Amniotic stem cell (primary cell): Measurements from ENCODE around the gene SLC30A3.

Experiments used
- DNase-seq: peaks from one replicate; lab custom pipeline; 2025; lab: John Stamatoyannopoulos, UW

SLC30A3 gene

DNA sequence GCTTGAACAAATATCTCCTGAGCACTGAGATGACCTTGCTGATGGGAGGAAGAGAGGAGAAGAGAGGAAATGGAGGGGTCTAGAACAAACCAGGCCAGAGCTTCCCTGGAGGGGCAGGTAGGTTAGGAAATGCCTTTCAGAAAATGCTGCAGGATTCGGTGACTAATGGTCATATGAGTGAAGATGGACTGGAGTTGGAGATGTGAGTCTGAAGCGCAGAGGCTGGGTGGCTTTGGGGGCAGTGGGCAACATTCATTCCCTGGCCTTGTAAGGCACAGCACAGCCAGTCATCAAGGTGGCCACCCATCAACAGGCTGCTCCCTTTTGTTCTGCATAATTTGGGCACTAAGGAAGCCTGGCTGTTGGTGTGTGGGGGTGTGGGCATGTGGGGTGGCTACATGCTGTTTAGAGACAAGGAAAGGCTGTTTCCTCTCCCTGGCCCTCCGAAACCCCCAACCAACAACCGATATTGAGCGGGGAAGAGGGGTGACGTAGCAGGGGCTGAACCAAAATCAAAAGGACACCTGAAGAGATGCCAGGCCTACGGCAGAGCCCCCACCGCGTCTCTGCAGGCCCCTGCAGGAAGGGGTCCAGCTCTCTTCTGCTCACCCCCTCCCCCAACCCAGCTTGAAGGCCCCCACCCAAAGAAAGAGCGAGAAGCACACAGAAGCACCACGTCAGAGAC lies 1.5 kb downstream of the SLC30A3 start:
- DNase-seq = no peak

DNA sequence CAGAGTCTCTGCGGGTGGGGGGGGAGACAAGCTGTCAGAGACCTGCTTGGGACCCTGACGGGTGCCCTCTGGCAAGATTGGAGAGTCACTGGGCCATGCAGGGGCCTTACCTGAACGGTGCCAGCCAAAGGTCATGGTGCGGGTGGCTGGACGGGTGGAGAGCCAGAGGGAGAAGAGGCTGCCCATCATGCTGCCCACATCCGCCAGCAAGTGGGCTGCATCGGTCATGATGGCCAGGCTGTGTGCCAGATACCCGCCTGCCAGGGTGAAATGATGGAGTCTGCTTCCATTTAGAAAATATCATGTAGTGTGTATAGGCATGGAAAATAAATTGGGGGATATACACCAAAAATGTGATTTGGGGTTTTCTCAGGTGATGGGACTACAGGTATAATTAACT lies 4.8 kb downstream of the SLC30A3 start:
- no peak for DNase-seq

DNA sequence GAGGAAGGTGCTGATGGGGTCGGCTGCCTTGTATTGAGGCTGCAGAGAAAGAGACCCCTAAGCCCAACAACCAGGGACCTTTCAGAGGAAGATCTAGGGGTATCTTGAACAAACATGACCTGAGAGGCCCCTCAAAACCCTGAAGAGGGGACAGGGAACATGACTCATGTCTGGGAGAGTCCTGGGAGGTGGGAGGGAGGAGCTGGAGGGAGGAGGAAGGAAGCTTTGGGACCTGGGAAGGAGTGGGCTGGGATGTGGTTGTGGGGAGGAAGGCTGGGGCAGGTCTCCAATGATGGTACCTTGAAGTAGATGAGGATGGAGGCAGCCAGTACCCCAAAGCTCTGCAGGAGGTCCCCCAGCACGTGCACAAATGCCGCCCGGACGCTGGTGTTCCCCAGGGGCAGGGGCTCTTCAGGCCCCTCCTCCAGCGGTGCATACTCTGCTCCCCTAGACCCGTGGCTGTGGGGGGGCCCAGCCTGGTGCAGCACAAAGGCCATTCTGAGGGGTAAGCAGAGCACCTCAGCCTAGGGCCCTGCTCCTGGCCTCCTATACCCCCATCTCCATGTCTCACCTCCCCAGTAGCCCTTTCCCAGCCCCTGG lies 5.9 kb downstream of the SLC30A3 start:
- DNase-seq = no peak

DNA sequence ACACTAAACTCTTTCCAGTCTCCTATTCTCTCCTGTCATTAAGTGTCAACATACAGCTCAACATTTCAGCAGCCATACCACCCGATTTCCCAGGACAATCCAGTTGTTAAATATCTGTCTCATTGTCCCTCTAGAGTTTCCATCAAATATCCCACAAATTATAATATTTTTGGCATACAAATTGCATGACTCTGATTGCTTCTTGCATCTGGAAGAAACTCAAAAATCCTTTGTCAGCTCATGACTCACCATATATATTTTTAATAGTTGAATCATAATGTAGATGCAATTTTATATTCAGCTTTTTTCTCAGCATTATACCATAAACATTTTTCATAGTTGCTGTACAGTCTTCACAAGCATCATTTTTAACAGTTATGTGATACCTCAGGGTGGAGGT lies 7.2 kb downstream of the SLC30A3 start:
- DNase-seq = peak; percentile 46

DNA sequence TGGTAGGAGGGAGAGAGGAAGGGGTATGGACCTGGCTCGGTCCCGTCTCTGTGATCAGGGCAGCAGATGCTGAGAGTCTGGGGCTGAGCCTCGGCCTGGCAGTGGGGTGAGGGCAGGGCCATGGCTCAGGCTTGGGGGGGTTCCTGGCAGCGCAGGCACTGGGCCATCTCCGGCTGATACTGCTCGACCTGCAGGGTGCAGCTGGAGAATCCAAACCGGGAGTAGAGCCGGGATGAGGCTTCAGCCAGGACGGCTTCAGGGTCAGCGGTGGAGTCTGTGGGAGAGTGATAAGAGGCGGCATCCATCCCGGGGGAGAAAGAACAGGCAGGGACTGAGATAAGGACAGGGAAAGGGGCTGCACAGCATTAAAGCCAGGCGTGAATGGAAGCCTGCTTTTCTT lies 7.7 kb downstream of the SLC30A3 start:
- DNase-seq = no peak

DNA sequence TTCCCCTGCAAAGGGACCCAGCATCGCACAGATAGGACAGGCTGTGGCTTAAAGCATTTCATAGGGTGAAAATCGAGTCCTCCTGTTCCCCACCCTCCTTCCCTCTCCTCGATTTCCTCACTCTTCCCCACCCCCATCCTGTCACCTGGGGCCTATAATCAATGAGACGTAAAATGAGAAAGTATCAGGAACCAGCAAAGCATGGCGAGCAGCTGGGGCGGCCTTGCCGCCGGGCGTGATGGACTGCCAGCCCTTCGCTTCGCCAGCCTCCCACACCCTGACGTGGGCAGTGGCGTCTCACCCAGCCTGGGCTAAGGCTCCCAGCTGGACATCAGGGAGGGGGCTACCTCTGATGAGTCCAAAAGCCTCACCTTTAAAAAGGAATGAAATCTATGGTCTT lies 11.1 kb downstream of the SLC30A3 start:
- DNase-seq = no peak

DNA sequence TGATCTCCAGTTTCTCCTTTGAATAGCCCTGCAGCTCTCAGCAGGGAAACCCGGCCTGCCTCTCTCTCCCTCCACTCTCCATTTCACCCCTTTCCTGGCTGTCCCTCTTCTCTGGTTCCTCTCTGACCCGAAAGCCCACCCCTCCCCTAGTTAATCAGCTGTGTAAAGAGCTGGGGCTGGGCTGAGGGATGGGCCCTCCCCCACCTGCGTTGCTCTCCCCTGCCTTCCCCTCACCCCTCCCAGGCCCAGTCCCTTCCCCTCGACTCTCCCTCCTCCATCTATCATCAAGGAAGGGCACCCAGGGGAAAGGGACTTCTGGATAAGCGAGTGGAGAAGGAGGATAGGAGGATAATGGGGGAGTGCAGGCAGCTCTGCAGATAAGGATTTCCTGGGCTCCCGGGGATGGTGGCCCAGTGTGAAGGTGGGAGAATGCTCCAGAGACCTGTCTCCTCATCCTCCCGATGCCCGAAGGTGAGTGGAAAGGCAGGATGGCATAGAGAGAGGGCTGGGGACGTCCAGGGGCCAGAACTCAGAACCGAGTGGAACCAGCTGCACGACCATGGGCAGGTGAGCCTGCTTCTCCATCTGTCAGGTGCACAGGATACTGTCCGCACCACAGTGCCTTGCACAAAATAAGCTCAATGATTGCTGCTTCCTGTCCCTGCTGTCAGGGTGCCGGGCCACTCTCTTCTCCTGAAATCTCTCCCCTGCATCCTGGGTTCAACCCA lies 12.0 kb downstream of the SLC30A3 start:
- no peak for DNase-seq

DNA sequence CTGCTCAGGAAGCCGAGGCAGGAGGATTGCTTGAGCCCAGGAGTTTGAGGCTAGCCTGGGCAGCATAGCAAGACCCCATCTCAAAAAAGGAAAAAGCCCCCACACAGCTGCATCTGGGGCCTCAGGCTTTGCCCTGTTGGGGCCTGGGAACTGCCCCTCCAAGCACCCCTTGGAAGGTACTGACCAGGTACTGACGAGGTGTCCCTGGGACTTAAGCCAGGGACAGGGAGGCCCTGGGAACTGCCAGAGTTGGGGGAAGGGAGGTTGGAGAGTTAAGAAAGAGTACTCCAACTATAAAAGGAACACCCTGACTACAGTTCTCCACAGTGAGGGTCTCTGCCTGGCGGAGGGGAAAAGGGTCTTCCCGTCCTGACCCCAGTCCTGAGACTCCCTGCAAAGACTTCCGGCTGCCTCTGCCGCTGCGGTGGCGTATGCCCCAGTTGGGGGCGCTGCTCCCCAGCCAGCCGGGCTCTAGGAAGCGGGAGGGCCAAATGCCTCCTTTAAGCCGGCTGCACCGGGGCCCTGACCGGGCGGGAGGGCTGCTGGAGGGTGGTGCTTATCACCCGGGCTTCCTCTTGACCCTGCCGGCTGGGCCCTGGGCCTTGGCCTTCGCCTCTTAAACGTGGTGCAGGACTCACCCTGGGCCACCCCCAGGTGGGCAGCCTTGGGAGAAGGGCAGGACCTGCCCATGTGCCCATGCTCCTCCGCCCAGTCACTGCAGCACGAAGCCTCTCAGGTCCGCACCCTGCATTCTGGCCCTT lies 12.8 kb downstream of the SLC30A3 start:
- DNase-seq = no peak

DNA sequence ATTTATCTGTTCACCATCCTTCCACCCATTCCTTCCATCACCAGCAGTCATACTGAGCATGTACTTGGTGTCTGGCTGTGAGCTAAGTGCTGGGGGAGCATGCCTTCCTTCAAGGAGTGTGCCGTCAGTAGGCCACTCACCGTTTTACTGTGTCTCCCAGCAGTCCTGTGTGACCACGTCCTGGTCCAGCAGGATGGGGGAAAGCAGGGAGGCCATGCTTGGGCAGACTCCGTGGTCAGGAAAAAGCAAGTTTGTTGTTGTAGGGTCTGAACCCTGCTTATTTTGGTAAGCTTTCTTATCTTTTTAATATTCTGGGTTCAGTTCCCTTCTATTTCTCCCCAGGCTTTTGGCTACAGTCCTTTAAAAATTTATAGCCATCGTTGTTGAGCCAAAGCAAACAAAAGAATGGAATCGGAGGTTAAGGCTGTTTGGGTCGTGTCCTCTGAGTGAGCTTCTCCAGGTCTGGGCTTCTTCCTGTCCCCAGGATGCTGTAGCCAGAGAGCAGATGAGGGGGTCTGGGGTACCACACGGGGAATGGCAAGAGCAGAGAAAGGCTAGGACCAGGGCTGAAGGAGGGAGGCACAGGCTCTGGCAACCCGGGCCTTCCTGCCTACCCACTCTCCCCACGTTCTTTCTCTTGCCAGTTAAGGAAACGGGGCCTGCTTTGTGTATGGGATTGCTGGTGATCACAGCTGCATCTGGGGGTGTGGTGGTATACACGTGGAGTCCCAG lies 13.5 kb downstream of the SLC30A3 start:
- DNase-seq = no peak

DNA sequence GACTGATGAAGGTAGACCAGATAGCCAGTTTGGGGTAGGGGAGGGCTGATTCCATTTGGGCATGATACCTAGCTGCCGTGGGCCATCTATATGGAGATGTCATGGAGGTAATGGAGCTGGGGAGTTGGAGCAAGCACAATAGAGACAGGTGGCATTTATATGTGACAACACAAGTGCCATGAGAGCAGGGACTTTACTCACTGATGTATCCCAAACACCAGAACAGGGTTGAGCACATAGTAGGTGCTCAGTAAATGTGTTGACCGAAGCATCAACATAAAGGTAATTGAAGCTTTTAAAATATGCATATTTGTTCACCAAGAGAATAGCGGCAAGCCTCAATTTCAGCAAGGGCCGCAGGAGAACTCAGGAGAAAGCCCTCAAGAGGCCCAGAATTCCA lies 15.0 kb downstream of the SLC30A3 start:
- no peak for DNase-seq

DNA sequence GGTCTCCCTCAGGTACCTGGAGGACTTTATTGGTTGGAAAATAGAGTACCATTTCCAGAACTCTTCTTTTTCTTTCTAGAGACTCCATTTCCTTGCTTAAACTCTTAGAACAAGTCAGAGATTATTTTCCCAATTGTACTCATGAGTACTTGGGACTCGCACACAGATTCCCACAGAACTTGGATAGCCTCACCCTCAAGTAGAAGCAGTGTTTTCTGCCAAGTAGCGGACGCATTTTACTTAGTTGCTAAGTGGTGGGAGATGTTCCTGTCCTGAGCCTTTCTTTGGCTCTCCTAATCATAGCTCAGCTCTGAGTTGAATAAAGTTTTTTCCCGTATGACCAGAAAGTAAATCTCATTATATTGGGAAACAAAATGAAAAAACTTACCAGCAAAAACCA lies 17.2 kb downstream of the SLC30A3 start:
- no peak for DNase-seq

DNA sequence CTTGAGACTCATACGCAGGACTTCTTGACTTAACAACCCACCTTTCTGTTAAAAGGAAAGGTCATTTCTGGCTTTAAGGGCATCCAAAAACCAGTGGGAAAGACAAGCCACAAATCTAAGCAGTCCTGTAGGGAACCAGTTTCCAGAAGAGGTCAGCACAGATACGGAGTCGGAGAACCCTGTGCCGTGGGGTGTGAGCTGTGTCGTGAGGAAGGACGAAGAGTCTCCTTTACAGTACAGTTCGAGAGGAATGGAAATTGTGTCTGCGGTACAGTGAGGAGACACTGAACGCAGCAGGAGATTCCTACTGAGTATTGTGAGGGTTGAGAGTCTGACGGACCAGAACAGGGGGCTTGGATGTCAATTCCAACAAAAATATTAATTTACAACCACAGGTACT lies 17.7 kb downstream of the SLC30A3 start:
- no peak for DNase-seq

DNA sequence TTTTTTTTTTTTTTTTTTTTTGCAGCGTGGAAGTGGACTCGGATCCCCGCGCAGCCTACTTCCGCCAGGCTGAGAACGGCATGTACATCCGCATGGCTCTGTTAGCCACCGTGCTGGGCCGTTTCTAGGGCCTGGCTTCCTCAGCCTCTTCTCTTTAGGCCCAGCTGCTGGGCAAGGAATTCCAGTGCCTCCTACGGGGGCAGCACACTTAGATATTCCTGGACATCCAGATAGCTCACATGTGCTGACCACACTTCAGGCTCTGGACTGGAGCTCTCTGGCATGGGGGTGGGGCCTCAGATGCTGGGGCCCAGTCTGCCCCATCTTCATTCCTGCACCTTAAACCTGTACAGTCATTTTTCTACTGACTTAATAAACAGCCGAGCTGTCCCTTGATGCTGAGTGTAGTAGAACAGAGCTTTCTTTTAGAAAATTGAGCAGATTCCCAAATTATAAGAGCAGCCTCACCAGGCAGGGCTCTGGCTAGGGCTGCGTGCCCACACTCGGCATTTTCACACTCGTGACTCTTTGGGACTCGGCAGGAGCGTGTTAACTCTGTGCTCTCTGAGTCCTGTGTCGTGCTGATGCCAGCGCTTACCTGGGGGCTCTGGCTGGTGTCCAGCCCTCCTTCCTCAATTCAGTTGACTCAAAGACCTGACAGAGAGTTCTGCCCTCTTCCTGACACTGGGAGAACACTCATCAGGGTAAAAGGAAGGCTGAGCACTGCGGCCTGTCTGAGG lies 19.3 kb downstream of the SLC30A3 start:
- no peak for DNase-seq

DNA sequence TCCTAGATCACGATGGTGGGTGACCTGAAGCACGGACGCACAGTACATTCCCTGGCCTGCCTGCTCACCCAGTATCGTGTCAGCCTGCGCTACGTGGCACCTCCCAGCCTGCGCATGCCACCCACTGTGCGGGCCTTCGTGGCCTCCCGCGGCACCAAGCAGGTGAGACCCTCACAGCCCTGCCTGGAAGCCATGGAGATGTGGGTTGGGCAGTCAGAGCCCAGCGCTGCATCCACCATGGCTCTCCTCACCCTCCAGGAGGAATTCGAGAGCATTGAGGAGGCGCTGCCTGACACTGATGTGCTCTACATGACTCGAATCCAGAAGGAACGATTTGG lies 20.3 kb downstream of the SLC30A3 start:
- DNase-seq = no peak

DNA sequence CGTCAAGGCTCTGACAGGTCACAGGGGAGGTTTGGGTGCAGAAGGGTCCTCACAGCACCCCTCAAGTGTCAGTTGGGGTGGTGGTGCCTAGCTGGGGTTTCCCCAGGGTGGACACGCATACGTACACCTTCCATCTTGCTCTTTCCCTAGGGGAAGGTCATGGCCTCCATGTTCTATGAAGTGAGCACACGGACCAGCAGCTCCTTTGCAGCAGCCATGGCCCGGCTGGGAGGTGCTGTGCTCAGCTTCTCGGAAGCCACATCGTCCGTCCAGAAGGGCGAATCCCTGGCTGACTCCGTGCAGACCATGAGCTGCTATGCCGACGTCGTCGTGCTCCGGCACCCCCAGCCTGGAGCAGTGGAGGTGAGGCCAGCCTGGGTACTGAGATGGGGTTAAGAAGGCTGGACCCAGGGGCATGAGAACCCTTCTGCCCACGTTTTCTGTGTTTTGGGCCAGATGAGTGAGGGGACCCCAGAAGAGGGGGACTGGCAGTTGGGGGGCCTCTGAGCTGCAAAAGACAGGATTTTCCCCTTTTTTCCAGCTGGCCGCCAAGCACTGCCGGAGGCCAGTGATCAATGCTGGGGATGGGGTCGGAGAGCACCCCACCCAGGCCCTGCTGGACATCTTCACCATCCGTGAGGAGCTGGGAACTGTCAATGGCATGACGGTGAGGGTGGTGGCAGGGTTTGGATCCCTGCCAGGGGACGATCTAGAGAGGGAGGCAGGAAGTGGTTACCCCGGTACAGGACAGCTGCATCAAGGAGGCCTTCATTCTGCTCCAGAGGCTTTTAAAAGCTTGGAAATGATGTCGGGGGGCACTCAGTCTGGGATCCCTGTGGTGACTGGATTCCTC lies 20.9 kb downstream of the SLC30A3 start:
- no peak for DNase-seq

DNA sequence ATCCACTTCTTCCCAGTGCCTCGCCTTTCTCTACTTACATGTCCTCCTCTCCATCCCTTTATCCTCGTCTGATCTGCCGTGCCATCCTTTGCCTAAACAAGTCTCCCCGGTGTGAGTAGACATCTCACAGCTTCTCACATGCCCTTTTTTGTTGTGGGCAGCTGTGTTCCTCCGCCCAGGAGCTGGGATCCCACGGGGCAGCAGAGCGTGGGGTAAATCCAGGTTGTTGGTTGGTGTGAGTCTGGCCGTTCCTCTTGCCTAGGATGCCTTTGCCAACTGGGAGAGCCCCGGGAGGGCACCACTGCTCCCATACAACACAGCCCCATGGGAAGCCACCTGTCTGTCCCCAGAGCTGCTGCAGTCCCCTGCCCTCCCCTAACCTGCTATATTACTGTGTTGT lies 22.4 kb downstream of the SLC30A3 start:
- no peak for DNase-seq

DNA sequence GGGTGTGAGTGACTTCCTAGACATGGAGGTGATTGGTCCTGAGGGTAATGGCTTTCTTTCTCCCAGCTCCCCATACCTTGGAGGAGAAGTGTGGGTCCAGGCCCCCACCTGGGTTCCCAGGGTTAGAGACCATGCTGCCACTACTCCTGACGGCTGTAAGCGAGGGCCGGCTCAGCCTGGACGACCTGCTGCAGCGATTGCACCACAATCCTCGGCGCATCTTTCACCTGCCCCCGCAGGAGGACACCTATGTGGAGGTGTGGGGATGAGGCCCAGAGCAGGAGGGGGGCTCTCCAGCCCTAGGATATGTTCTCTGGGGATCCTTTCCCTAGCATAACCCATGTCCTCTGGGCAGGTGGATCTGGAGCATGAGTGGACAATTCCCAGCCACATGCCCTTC lies 23.9 kb downstream of the SLC30A3 start:
- no peak for DNase-seq

DNA sequence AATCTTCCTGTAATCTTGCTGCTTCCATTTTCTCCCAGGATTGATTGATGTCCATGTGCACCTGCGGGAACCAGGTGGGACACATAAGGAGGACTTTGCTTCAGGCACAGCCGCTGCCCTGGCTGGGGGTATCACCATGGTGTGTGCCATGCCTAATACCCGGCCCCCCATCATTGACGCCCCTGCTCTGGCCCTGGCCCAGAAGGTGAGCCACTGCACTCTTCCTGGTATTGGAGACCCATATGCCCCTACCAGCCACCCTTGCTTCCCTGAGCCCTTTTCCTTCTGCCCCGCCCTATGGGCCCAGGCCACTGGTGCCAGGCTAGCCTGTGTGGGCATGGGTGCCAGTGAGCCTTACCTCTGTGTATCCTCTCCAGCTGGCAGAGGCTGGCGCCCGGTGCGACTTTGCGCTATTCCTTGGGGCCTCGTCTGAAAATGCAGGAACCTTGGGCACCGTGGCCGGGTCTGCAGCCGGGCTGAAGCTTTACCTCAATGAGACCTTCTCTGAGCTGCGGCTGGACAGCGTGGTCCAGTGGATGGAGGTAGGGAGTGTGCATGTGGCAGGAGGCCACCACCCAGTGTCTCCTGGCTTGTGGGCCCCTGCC lies 25.4 kb downstream of the SLC30A3 start:
- DNase-seq = no peak

DNA sequence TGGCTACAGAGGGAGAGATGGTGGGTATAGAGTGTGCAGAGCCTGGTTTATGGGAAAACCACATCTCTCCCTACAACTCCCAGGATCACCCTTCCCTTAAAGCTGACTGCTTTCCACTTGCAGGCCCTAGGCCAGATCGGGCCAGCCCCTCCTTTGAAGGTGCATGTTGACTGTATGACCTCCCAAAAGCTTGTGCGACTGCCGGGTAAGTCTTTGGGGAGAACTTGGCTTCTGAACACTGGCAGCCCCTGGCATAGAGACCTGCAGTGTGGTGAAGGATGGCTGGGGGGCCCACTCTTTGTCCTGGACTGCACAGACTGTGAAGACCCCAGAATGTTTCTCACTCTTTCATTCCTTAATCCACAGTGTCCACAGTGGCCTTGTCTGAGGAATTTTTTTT lies 26.2 kb downstream of the SLC30A3 start:
- DNase-seq = no peak

DNA sequence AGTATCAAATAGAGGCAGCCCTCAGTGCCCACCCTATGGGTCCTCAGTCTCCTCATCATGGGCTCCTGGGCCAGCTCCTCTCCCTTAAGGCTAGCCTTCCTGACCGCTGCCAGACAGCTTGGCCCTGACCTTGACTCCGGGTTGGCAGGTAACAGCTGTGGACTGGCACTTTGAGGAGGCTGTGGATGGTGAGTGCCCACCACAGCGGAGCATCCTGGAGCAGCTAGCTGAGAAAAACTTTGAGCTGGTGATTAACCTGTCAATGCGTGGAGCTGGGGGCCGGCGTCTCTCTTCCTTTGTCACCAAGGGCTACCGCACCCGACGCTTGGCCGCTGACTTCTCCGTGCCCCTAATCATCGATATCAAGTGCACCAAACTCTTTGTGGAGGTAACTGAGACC lies 26.7 kb downstream of the SLC30A3 start:
- DNase-seq = no peak
